Hepatocyte (in vitro differentiated cells): Measurements from ENCODE around the gene EYA3. TPM values are rescaled to one million over a fixed set of nuclear protein-coding genes. Genes with fewer than 3 reads are reported as not detected.

Experiments
- DNase-seq: peaks from one replicate; pipeline ENCODE4 v3.0.0-alpha.2; 2016; ENCODE audit warnings: low spot score
- H2AFZ ChIP-seq: fragments of 200-600 bp; sonication (generic); 2 replicates; pipeline ENCODE4 v1.6.0; 2016; ENCODE audit warnings: antibody characterized with exemption, mild to moderate bottlenecking
- H3K27ac ChIP-seq: fragments of 200-600 bp; sonication (generic); 2 replicates; pipeline ENCODE4 v1.5.1; 2016; ENCODE audit warnings: mild to moderate bottlenecking
- H3K27me3 ChIP-seq: fragments of 200-600 bp; sonication (generic); 2 replicates; pipeline ENCODE4 v1.6.1; 2016
- H3K36me3 ChIP-seq: fragments of 200-600 bp; sonication (generic); replicated peaks from 2 replicates; pipeline ENCODE4 v1.5.1; 2016; ENCODE audit warnings: low read depth; ENCODE audit not compliant: insufficient read depth
- H3K4me1 ChIP-seq: fragments of 200-600 bp; sonication (generic); 2 replicates; pipeline ENCODE4 v1.5.1; 2016; ENCODE audit warnings: mild to moderate bottlenecking, moderate library complexity; ENCODE audit not compliant: insufficient read depth
- H3K4me2 ChIP-seq: fragments of 200-600 bp; sonication (generic); 2 replicates; pipeline ENCODE4 v1.6.0; 2016
- H3K4me3 ChIP-seq: fragments of 200-600 bp; sonication (generic); 2 replicates; pipeline ENCODE4 v1.5.1; 2016; ENCODE audit warnings: mild to moderate bottlenecking
- H3K79me2 ChIP-seq: fragments of 200-600 bp; sonication (generic); 2 replicates; pipeline ENCODE4 v1.6.0; 2017; ENCODE audit warnings: mild to moderate bottlenecking
- H3K9me2 ChIP-seq: fragments of 200-600 bp; sonication (generic); replicated peaks from 2 replicates; pipeline ENCODE4 v1.6.0; 2017; ENCODE audit warnings: mild to moderate bottlenecking; ENCODE audit not compliant: insufficient read depth
- H3K9me3 ChIP-seq: fragments of 200-600 bp; sonication (generic); 2 replicates; pipeline ENCODE4 v1.5.1; 2016; ENCODE audit warnings: low read depth, mild to moderate bottlenecking
- H4K20me1 ChIP-seq: fragments of 200-600 bp; sonication (generic); 2 replicates; pipeline ENCODE4 v1.6.0; 2016; ENCODE audit warnings: mild to moderate bottlenecking; ENCODE audit not compliant: insufficient read depth, poor library complexity, severe bottlenecking
- EZH2 ChIP-seq: fragments of 200-600 bp; sonication (generic); IDR thresholded peaks from 2 replicates; pipeline ENCODE4 v1.6.1; 2016; ENCODE audit warnings: antibody characterized with exemption, mild to moderate bottlenecking, borderline replicate concordance
- EZH2phosphoT487 ChIP-seq: fragments of 200-600 bp; sonication (generic); IDR thresholded peaks from one replicate; pipeline ENCODE4 v1.6.1; 2018; ENCODE audit warnings: antibody characterized with exemption, mild to moderate bottlenecking, low read depth, moderate library complexity; ENCODE audit not compliant: unreplicated experiment, severe bottlenecking
- WGBS: methylation state at CpG from one replicate; pipeline ENCODE4 v1.1.6; 2016; ENCODE audit warnings: low lambda C conversion rate; ENCODE audit errors: missing lambda C conversion rate; 5-methylcytosine and 5-hydroxymethylcytosine counted together
- polyA plus RNA-seq: library from polyadenylated mRNA; unstranded; fragments of >200 nt; fragmentation: Nextera tagmentation; extraction: Ambion mirVana; gene quantifications from 2 replicates; pipeline ENCODE4 v1.2.1, GENCODE V29; 2016
- total RNA-seq: library from RNA; depleted of rRNA; stranded (reverse); fragments of >200 nt; gene quantifications from 2 replicates; pipeline ENCODE4 v1.2.3, GENCODE V29; 2014
- TF ChIP-seq, protein P1 (sequence below): fragments of 200-600 bp; sonication (generic); IDR thresholded peaks from 2 replicates; pipeline ENCODE4 v1.5.1; 2016; ENCODE audit warnings: antibody characterized with exemption, mild to moderate bottlenecking; ENCODE audit not compliant: poor library complexity

Gene EYA3
- total and polyA plus RNA-seq, 2 experiments from 2014 or later, result 4.2 to 19.9 TPM

DNA sequence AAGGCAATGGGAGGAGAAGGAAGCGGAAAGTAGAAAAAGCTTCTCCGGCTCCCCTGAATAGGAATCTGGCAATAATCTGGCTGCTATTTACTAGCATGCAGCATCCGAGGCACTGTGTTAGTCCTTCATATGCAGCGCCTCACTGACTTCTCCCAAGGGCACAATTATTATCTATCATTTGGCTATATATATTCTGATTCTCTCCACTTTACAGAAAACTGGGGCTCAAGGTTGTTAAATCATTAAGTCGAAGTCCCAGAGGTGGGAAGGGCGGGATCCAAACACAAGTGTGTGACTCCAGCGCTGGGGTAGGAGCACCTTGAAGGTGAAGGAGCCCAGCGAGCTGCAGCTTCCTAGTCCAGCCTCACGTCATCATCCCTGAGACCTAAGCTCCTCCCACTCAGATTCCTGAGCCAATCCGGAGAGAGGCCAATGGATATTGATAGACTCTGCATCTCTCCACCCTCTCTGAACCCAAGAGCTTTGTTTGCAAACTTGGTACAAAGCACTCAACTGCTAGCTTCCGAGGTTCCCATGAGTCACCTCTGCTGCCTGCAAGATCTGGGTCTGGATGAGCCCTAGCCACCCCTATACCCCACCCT lies 16.6 kb upstream of the EYA3 start:
- no peak overlapping the region for H3K4me3 ChIP-seq
- 17% methylated on average over 11 of the region's 11 CpGs for WGBS
- H2AFZ ChIP-seq, result peak overlapping the region; percentile 57
- peak; percentile 80 for DNase-seq
- no peaks in the 10 kb centered on the region for H3K36me3 ChIP-seq
- H3K27me3 ChIP-seq, result no peaks in the 10 kb centered on the region
- H3K9me2 ChIP-seq, result no peaks in the 10 kb centered on the region
- H3K4me1 ChIP-seq, result no peaks in the 10 kb centered on the region
- H4K20me1 ChIP-seq, result no peaks in the 10 kb centered on the region
- TF ChIP-seq, protein P1, sequence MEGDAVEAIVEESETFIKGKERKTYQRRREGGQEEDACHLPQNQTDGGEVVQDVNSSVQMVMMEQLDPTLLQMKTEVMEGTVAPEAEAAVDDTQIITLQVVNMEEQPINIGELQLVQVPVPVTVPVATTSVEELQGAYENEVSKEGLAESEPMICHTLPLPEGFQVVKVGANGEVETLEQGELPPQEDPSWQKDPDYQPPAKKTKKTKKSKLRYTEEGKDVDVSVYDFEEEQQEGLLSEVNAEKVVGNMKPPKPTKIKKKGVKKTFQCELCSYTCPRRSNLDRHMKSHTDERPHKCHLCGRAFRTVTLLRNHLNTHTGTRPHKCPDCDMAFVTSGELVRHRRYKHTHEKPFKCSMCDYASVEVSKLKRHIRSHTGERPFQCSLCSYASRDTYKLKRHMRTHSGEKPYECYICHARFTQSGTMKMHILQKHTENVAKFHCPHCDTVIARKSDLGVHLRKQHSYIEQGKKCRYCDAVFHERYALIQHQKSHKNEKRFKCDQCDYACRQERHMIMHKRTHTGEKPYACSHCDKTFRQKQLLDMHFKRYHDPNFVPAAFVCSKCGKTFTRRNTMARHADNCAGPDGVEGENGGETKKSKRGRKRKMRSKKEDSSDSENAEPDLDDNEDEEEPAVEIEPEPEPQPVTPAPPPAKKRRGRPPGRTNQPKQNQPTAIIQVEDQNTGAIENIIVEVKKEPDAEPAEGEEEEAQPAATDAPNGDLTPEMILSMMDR, result no peak
- TF ChIP-seq EZH2, result no peak
- TF ChIP-seq EZH2phosphoT487, result no peak
- no peaks in the 10 kb centered on the region for H3K79me2 ChIP-seq
- peak overlapping the region; percentile 69 for H3K4me2 ChIP-seq
- H3K9me3 ChIP-seq, result no peaks in the 10 kb centered on the region
- peak overlapping the region; percentile 71 for H3K27ac ChIP-seq

DNA sequence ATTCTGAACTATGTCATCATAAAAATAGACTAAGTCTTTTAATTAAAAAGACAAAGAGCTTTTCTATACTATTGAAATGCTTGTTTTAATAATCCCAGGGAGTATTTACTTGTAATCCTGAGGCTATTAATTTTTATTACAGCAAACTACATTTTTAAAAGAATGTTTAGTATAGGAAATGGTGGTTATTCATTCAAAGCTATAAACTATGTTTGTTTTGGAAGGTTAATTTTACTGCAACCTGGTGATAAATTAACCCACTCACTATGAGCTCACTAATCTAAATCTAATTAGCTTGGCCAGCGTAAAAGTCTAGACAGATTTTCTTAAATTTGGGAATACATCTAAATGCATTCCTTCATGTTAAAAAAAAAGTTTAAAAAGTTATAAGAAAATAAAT lies 13.8 kb upstream of the EYA3 start:
- no peak overlapping the region for H3K4me3 ChIP-seq
- no peak overlapping the region for H3K27ac ChIP-seq
- DNase-seq, result no peak
- no peaks in the 10 kb centered on the region for H4K20me1 ChIP-seq
- no peaks in the 10 kb centered on the region for H3K27me3 ChIP-seq
- no peaks in the 10 kb centered on the region for H3K4me1 ChIP-seq
- WGBS, result 71% methylated on average over 1 of the region's 1 CpG
- TF ChIP-seq EZH2 (no peak), EZH2phosphoT487 (no peak)
- TF ChIP-seq, protein P1, result no peak
- no peak overlapping the region for H3K4me2 ChIP-seq
- no peaks in the 10 kb centered on the region for H3K9me2 ChIP-seq
- H2AFZ ChIP-seq, result no peak overlapping the region
- H3K79me2 ChIP-seq, result no peaks in the 10 kb centered on the region
- no peaks in the 10 kb centered on the region for H3K9me3 ChIP-seq
- no peaks in the 10 kb centered on the region for H3K36me3 ChIP-seq

DNA sequence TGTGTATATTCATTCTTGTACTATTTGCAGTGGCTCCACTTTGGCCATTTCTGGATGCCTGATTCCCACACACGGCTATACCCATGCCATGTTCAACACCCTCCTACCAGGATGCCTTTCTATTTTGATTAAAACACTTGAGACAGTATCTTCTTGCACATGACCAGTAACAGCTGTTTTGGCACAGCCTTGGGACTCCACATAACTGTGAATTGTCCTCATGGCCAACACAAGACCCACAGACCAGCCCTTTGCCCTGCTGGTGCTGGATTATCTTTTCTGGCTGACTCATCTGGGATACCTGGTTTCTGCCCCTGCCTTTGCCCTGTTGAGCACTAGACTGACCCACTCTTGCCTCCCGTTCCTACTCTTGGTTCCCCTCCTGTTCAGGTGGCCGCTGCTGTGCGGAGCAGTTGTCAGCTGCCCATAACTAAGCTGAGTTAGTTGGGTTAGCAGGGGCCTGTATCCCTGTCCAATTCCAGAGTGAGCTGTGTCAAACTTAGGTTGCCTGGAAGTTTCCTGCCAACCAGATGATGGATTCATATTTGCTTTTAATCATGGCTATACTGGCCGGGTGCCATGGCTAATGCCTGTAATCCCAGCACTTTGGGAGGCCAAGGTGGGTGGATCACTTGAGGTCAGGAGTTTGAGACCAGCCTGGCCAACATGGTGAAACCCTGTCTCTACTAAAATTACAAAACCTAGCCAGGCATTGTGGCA lies 10.8 kb upstream of the EYA3 start:
- Histone ChIP-seq H2AFZ (no peak overlapping the region), H3K27ac (no peak overlapping the region), H3K79me2 (no peaks in the 10 kb centered on the region), H3K9me3 (no peaks in the 10 kb centered on the region), H3K27me3 (no peaks in the 10 kb centered on the region), H3K36me3 (no peaks in the 10 kb centered on the region), H3K4me2 (no peak overlapping the region), H4K20me1 (no peaks in the 10 kb centered on the region), H3K4me3 (no peak overlapping the region), H3K4me1 (no peaks in the 10 kb centered on the region), H3K9me2 (no peaks in the 10 kb centered on the region)
- no peak for TF ChIP-seq EZH2phosphoT487
- no peak for TF ChIP-seq EZH2
- TF ChIP-seq, protein P1, result no peak
- DNase-seq, result no peak
- 87% methylated on average over 5 of the region's 5 CpGs for WGBS
